IMR-90 (cell line): Measurements from ENCODE around the gene UBE3C. TPM values are rescaled to one million over a fixed set of nuclear protein-coding genes. Genes with fewer than 3 reads are reported as not detected.

Source experiments
- ATAC-seq: fragments of 200-7000 bp; cut with Tn5 transposase; 2 replicates; pipeline ENCODE4 v1.9.1; 2020; ENCODE audit warnings: low read depth, mild to moderate bottlenecking, moderate library complexity
- BruUV-seq: library from RNA; stranded (reverse); fragments of 400-500 nt; replicated peaks from 2 replicates; lab custom pipeline; 2021; lab: Mats Ljungman, UMichigan
- CTCF ChIA-PET: fragments of 300-600 bp; formaldehyde crosslinking; extraction: SDS; loops from one replicate; lab custom pipeline; 2021; ENCODE audit warnings: antibody characterized with exemption; lab: Yijun Ruan, JAX
- POLR2A ChIA-PET: fragments of 300-600 bp; sonication (Branson Sonifier 250); formaldehyde crosslinking; loops from one replicate; lab custom pipeline; 2022; ENCODE audit warnings: antibody characterized with exemption; ENCODE audit not compliant: unreplicated experiment; lab: Charles Lee
- DNase-seq: peaks from one replicate; pipeline ENCODE4 v3.0.0; 2013
- H2AFZ ChIP-seq: replicated peaks from 2 replicates; pipeline ENCODE3; 2013; ENCODE audit warnings: low read length, mild to moderate bottlenecking; ENCODE audit not compliant: poor library complexity
- H2AK5ac ChIP-seq: 2 replicates; pipeline ENCODE4 v1.6.1; 2013; ENCODE audit warnings: low read depth, low read length, inconsistent platforms
- H2AK9ac ChIP-seq: replicated peaks from 2 replicates; pipeline ENCODE3; 2013; ENCODE audit warnings: mild to moderate bottlenecking, low read depth, low read length, moderate library complexity; ENCODE audit not compliant: poor library complexity
- H2BK120ac ChIP-seq: 2 replicates; pipeline ENCODE4 v1.6.1; 2013; ENCODE audit warnings: low read depth, low read length, inconsistent platforms
- H2BK15ac ChIP-seq: 3 replicates; pipeline ENCODE4 v1.6.1; 2013; ENCODE audit warnings: low read depth, low read length, inconsistent platforms
- H2BK20ac ChIP-seq: 2 replicates; pipeline ENCODE4 v1.6.1; 2013; ENCODE audit warnings: low read depth, mild to moderate bottlenecking, inconsistent platforms, low read length, moderate library complexity
- H2BK5ac ChIP-seq: 2 replicates; pipeline ENCODE4 v1.6.1; 2013; ENCODE audit warnings: mild to moderate bottlenecking, low read depth, low read length, inconsistent platforms; ENCODE audit not compliant: poor library complexity, severe bottlenecking
- H3K14ac ChIP-seq: replicated peaks from 2 replicates; pipeline ENCODE4 v1.6.1; 2013; ENCODE audit warnings: low read depth, low read length, inconsistent platforms
- H3K18ac ChIP-seq: 2 replicates; pipeline ENCODE4 v1.6.1; 2013; ENCODE audit warnings: low read depth, low read length, control low read depth
- H3K23ac ChIP-seq: 2 replicates; pipeline ENCODE4 v1.6.1; 2013; ENCODE audit warnings: low read depth, low read length, inconsistent platforms
- H3K27ac ChIP-seq: 2 replicates; pipeline ENCODE4 v1.5.1; 2013; ENCODE audit warnings: mild to moderate bottlenecking, control low read depth, low read length; ENCODE audit not compliant: insufficient read depth
- H3K27me3 ChIP-seq: 2 replicates; pipeline ENCODE4 v1.6.1; 2013; ENCODE audit warnings: low read length; ENCODE audit not compliant: control insufficient read depth, insufficient read depth
- H3K36me3 ChIP-seq: 2 replicates; pipeline ENCODE4 v1.6.1; 2013; ENCODE audit warnings: low read length, mixed read lengths; ENCODE audit not compliant: control insufficient read depth, insufficient read depth
- H3K4ac ChIP-seq: 2 replicates; pipeline ENCODE4 v1.6.1; 2013; ENCODE audit warnings: low read depth, low read length, inconsistent platforms
- H3K4me1 ChIP-seq: 2 replicates; pipeline ENCODE4 v1.6.1; 2013; ENCODE audit warnings: low read length, mixed read lengths; ENCODE audit not compliant: control insufficient read depth, insufficient read depth
- H3K4me2 ChIP-seq: 2 replicates; pipeline ENCODE4 v1.6.1; 2013; ENCODE audit warnings: low read depth, mild to moderate bottlenecking, control low read depth, low read length, moderate library complexity
- H3K4me3 ChIP-seq: 2 replicates; pipeline ENCODE4 v1.5.1; 2013; ENCODE audit warnings: low read depth, mild to moderate bottlenecking, control low read depth, low read length, moderate library complexity; ENCODE audit not compliant: insufficient read depth
- H3K56ac ChIP-seq: 2 replicates; pipeline ENCODE4 v1.6.1; 2013; ENCODE audit warnings: low read length, inconsistent platforms; ENCODE audit not compliant: insufficient read depth; ENCODE audit errors: extremely low read depth
- H3K79me1 ChIP-seq, 2 experiments: 2 replicates each; pipeline ENCODE4 v1.6.1; 2013; ENCODE audit warnings: low read length in 2 of 2, inconsistent platforms in 1 of 2, low read depth in 1 of 2
- H3K9ac ChIP-seq: 2 replicates; pipeline ENCODE4 v1.6.1; 2013; ENCODE audit warnings: low read depth, low read length, control low read depth
- H3K9me1 ChIP-seq: 2 replicates; pipeline ENCODE4 v1.6.1; 2013; ENCODE audit warnings: low read length, inconsistent platforms; ENCODE audit not compliant: insufficient read depth
- H3K9me3 ChIP-seq: 2 replicates; pipeline ENCODE4 v1.6.1; 2013; ENCODE audit warnings: low read length; ENCODE audit not compliant: control insufficient read depth, insufficient read depth
- H4K20me1 ChIP-seq: 2 replicates; pipeline ENCODE4 v1.6.1; 2013; ENCODE audit warnings: low read length, inconsistent platforms; ENCODE audit not compliant: insufficient read depth
- H4K5ac ChIP-seq: 2 replicates; pipeline ENCODE4 v1.6.1; 2013; ENCODE audit warnings: mild to moderate bottlenecking, low read depth, low read length, control low read depth
- H4K8ac ChIP-seq, 2 experiments: 2 replicates each; pipeline ENCODE4 v1.6.1; 2013; ENCODE audit warnings: low read depth in 2 of 2, low read length in 2 of 2, control low read depth in 1 of 2, inconsistent platforms in 1 of 2
- H4K91ac ChIP-seq: 2 replicates; pipeline ENCODE4 v1.6.1; 2013; ENCODE audit warnings: low read depth, low read length, inconsistent platforms; ENCODE audit not compliant: insufficient read depth
- BHLHE40 ChIP-seq: fragments of 150-350 bp; IDR thresholded peaks from 2 replicates; pipeline ENCODE4 v1.6.1; 2016; ENCODE audit warnings: mild to moderate bottlenecking, low read depth, low read length
- CEBPB ChIP-seq: IDR thresholded peaks from 2 replicates; pipeline ENCODE4 v1.6.1; 2012; ENCODE audit warnings: low read depth, low read length, improper control_type of control experiment
- CHD1 ChIP-seq: IDR thresholded peaks from 2 replicates; pipeline ENCODE4 v1.6.1; 2012; ENCODE audit warnings: low read depth, low read length, improper control_type of control experiment
- ELK1 ChIP-seq: fragments of 150-350 bp; IDR thresholded peaks from 2 replicates; pipeline ENCODE4 v1.6.1; 2016; ENCODE audit warnings: low read depth, mild to moderate bottlenecking, low read length, moderate library complexity, borderline replicate concordance
- FOS ChIP-seq: fragments of 150-350 bp; IDR thresholded peaks from 2 replicates; pipeline ENCODE4 v1.6.1; 2016; ENCODE audit warnings: low read depth, low read length
- MAFK ChIP-seq: IDR thresholded peaks from 2 replicates; pipeline ENCODE4 v1.6.1; 2012; ENCODE audit warnings: low read depth, low read length, improper control_type of control experiment
- MAZ ChIP-seq: IDR thresholded peaks from 2 replicates; pipeline ENCODE4 v1.6.1; 2012; ENCODE audit warnings: low read depth, mild to moderate bottlenecking, low read length, improper control_type of control experiment, moderate library complexity, borderline replicate concordance
- MXI1 ChIP-seq: IDR thresholded peaks from 2 replicates; pipeline ENCODE4 v1.6.1; 2012; ENCODE audit warnings: low read depth, mild to moderate bottlenecking, low read length, moderate library complexity, borderline replicate concordance
- NFE2L2 ChIP-seq: fragments of 150-350 bp; IDR thresholded peaks from 2 replicates; pipeline ENCODE4 v1.6.1; 2016; ENCODE audit warnings: low read depth, mild to moderate bottlenecking, low read length
- POLR2A ChIP-seq: IDR thresholded peaks from 2 replicates; pipeline ENCODE4 v1.6.1; 2012; ENCODE audit warnings: mild to moderate bottlenecking, low read depth, low read length
- RAD21 ChIP-seq: IDR thresholded peaks from 2 replicates; pipeline ENCODE4 v1.6.1; 2012; ENCODE audit warnings: low read length, improper control_type of control experiment
- RCOR1 ChIP-seq: IDR thresholded peaks from 2 replicates; pipeline ENCODE4 v1.6.1; 2012; ENCODE audit warnings: mild to moderate bottlenecking, low read length, improper control_type of control experiment; ENCODE audit not compliant: insufficient replicate concordance
- RFX5 ChIP-seq: IDR thresholded peaks from 2 replicates; pipeline ENCODE4 v1.8.0; 2012; ENCODE audit warnings: low read depth, mild to moderate bottlenecking, low read length, moderate library complexity
- SMC3 ChIP-seq: fragments of 150-350 bp; IDR thresholded peaks from 2 replicates; pipeline ENCODE4 v1.6.1; 2016; ENCODE audit warnings: low read depth, mild to moderate bottlenecking, antibody characterized with exemption, low read length, moderate library complexity
- WGBS, 2 experiments: methylation state at CpG; one replicate each; pipeline versions ENCODE4 v1.1.5 to v1.1.7; 2013; ENCODE audit warnings: missing lambda C conversion rate in 2 of 2; ENCODE audit not compliant: insufficient read length in 1 of 2; ENCODE audit errors: extremely low coverage in 2 of 2; 5-methylcytosine and 5-hydroxymethylcytosine counted together
- dilution Hi-C: fragments of 300-500 bp; cut with HindIII; formaldehyde crosslinking; loops from one replicate; pipeline ENCODE4 v1.14.3; 2018; ENCODE audit warnings: low sequenced_read_pairs; ENCODE audit not compliant: unreplicated experiment
- in situ Hi-C: fragments of 300-500 bp; cut with MboI; formaldehyde crosslinking; loops from 3 replicates; pipeline ENCODE4 v1.14.3; 2019; ENCODE audit warnings: low sequenced_read_pairs, inconsistent platforms, mixed read lengths
- intact Hi-C: fragments of 100-400 bp; cut with micrococcal nuclease; formaldehyde crosslinking; loops from 2 replicates; pipeline ENCODE4 v1.10.0; 2022
- polyA plus RNA-seq, 3 experiments: library from polyadenylated mRNA; depleted of rRNA; stranded (reverse); fragments of >200 nt; gene quantifications; 2 replicates each; pipeline ENCODE4 v1.2.3, GENCODE V29; 2012; ENCODE audit warnings: low replicate concordance in 1 of 3
- total RNA-seq: library from RNA; depleted of rRNA; stranded (reverse); fragments of >200 nt; gene quantifications from 2 replicates; pipeline ENCODE4 v1.2.3, GENCODE V29; 2012
- TF ChIP-seq, protein P1 (sequence below): conservative IDR thresholded peaks from 2 replicates; pipeline ENCODE4 v1.5.1; 2012; ENCODE audit warnings: mild to moderate bottlenecking, low read depth, low read length, improper control_type of control experiment

UBE3C gene
- total and polyA plus RNA-seq, 2 of the 4 experiments (the other 2 are of a cell fraction): 43.0 to 60.6 TPM

DNA sequence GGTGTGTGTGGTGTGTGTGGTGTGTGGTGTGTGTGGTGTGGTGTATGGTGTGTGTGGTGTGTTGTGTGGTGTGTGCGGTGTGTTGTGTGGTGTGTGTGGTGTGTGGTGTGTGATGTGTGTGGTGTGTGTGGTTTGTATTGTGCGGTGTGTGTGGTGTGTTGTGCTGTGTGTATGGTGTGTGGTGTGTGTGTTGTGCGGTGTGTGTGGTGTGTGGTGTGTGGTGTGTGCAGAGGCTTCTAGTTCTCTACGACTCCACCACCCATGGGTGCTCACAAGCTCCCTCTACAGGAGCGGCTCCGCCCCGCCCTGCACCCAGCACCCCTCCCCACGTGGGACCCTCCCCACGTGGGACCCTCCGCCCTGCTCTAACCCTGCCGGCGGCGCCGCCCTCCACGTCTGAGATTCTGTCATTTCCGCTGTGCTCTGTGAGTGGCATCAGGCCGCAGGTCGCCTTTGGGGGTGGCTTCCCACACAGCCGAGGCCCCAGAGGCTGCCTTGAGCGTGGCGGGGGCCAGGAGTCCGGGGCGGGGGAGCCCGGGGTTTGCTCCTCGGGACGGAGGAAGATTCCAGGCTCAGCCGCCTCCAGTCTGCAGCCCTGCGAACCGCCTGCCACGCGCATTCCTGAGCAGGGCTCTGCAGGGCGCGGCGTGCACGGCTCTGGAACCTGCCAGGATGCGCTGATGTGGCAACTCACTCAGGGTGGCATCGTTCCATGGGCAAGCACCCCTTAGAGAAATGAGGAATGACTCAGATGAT is 161.1 kb downstream of the UBE3C start:
- Histone ChIP-seq H3K9me1 (peaks cover 18% of the 10 kb centered on the region), H2AK5ac (peak overlapping the region; percentile 97), H2BK20ac (no peak overlapping the region), H3K27ac (no peak overlapping the region), H3K4me3 (no peak overlapping the region), H3K9me3 (no peaks in the 10 kb centered on the region), H3K4me2 (no peak overlapping the region), H3K56ac (no peak overlapping the region), H3K18ac (no peak overlapping the region), H2BK15ac (peak overlapping the region; percentile 59; the same call in 2 of the 3 replicates), H2AK9ac (peak overlapping the region; percentile 55), H4K91ac (no peak overlapping the region), H2BK120ac (0 out of 2 replicates have a peak overlapping the region, but pooled peaks have one; percentile 40), H3K23ac (no peak overlapping the region), H2AFZ (peak overlapping the region; percentile 78), H3K9ac (no peak overlapping the region), H3K79me1 (peaks cover 0 to 9% of the 10 kb centered on the region in 2 experiments; a peak in 1 of 4 replicates), H3K27me3 (no peaks in the 10 kb centered on the region; the same call in 1 of the 2 replicates), H4K8ac (peak overlapping the region in 1 of 2 experiments; percentile 62; a peak in 2 of 4 replicates), H3K14ac (peak overlapping the region; percentile 82), H2BK5ac (peak overlapping the region; percentile 84), H4K20me1 (no peaks in the 10 kb centered on the region), H4K5ac (no peak overlapping the region), H3K4ac (peak overlapping the region; percentile 69; the same call in 1 of the 2 replicates), H3K36me3 (no peaks in the 10 kb centered on the region), H3K4me1 (peaks cover 2% of the 10 kb centered on the region; the same call in 1 of the 2 replicates)
- ChIA-PET POLR2A (no interaction called here), CTCF (no interaction called here)
- in situ Hi-C loops: no loop called here
- DNase-seq: no peak
- intact Hi-C loops: no loop called here
- 82% methylated on average over 19 of the region's 37 CpGs; no CpG with 5 or more reads in 1 of the 2 experiments for WGBS, 2 experiments
- no peak for ATAC-seq
- dilution Hi-C loops: no loop called here
- no TSS peak for BruUV-seq
- TF ChIP-seq BHLHE40 (no peak), CHD1 (no peak), RAD21 (no peak), SMC3 (no peak), ELK1 (no peak), MXI1 (no peak), RFX5 (no peak), MAZ (no peak), POLR2A (no peak), NFE2L2 (no peak), MAFK (no peak), RCOR1 (no peak), FOS (no peak), CEBPB (no peak)
- TF ChIP-seq, protein P1, sequence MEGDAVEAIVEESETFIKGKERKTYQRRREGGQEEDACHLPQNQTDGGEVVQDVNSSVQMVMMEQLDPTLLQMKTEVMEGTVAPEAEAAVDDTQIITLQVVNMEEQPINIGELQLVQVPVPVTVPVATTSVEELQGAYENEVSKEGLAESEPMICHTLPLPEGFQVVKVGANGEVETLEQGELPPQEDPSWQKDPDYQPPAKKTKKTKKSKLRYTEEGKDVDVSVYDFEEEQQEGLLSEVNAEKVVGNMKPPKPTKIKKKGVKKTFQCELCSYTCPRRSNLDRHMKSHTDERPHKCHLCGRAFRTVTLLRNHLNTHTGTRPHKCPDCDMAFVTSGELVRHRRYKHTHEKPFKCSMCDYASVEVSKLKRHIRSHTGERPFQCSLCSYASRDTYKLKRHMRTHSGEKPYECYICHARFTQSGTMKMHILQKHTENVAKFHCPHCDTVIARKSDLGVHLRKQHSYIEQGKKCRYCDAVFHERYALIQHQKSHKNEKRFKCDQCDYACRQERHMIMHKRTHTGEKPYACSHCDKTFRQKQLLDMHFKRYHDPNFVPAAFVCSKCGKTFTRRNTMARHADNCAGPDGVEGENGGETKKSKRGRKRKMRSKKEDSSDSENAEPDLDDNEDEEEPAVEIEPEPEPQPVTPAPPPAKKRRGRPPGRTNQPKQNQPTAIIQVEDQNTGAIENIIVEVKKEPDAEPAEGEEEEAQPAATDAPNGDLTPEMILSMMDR: no peak
